PC-3 (cell line): ENCODE data around the gene IL12RB1. TPM values are rescaled to one million over a fixed set of nuclear protein-coding genes. Genes with fewer than 3 reads are reported as not detected.

Experiments used
- ATAC-seq: fragments of 200-7000 bp; cut with Tn5 transposase; 2 replicates; pipeline ENCODE4 v1.9.1; 2020; ENCODE audit warnings: mild to moderate bottlenecking, moderate library complexity
- BruUV-seq: library from RNA; stranded (reverse); fragments of 400-500 nt; replicated peaks from 2 replicates; lab custom pipeline; 2021; lab: Mats Ljungman, UMichigan
- CTCF ChIA-PET: fragments of 300-600 bp; sonication (Branson Sonifier 250); formaldehyde crosslinking; loops from one replicate; lab custom pipeline; 2022; ENCODE audit warnings: antibody characterized with exemption; lab: Charles Lee
- POLR2A ChIA-PET: fragments of 300-600 bp; sonication (Branson Sonifier 250); formaldehyde crosslinking; loops from one replicate; lab custom pipeline; 2022; ENCODE audit warnings: antibody characterized with exemption; ENCODE audit not compliant: unreplicated experiment; lab: Charles Lee
- DNase-seq: peaks from one replicate; pipeline ENCODE4 v3.0.0-alpha.2; 2015
- H2AFZ ChIP-seq: fragments of 300-600 bp; sonication (generic); 2 replicates; pipeline ENCODE4 v1.6.0; 2016; ENCODE audit warnings: antibody characterized with exemption, low read length
- H3F3A ChIP-seq: fragments of 300-600 bp; sonication (generic); one replicate; pipeline ENCODE4 v1.6.0; 2017; ENCODE audit warnings: antibody characterized with exemption, low read length, control low read depth, mild to moderate bottlenecking; ENCODE audit not compliant: unreplicated experiment
- H3K27ac ChIP-seq: fragments of 300-600 bp; sonication (generic); 2 replicates; pipeline ENCODE4 v1.5.1; 2016; ENCODE audit warnings: mild to moderate bottlenecking, low read length
- H3K27me3 ChIP-seq: fragments of 300-600 bp; sonication (generic); 2 replicates; pipeline ENCODE4 v1.6.1; 2016; ENCODE audit warnings: low read length, mixed read lengths
- H3K36me3 ChIP-seq: fragments of 300-600 bp; sonication (generic); 2 replicates; pipeline ENCODE4 v1.6.1; 2016; ENCODE audit warnings: low read depth, mixed run types, low read length, mixed read lengths
- H3K4me1 ChIP-seq: fragments of 300-600 bp; sonication (generic); 2 replicates; pipeline ENCODE4 v1.5.1; 2016; ENCODE audit warnings: low read length; ENCODE audit not compliant: insufficient read depth
- H3K4me2 ChIP-seq: fragments of 300-600 bp; sonication (generic); 2 replicates; pipeline ENCODE4 v1.6.0; 2016; ENCODE audit warnings: low read length
- H3K4me3 ChIP-seq: fragments of 300-600 bp; sonication (generic); 2 replicates; pipeline ENCODE4 v1.5.1; 2016; ENCODE audit warnings: mild to moderate bottlenecking, low read length, mixed read lengths
- H3K79me2 ChIP-seq: fragments of 300-600 bp; sonication (generic); 2 replicates; pipeline ENCODE4 v1.6.1; 2017; ENCODE audit warnings: low read length, mixed read lengths
- H3K9ac ChIP-seq: fragments of 300-600 bp; sonication (generic); 2 replicates; pipeline ENCODE4 v1.6.0; 2016; ENCODE audit warnings: mild to moderate bottlenecking, low read length
- H3K9me2 ChIP-seq: fragments of 300-600 bp; sonication (generic); replicated peaks from 2 replicates; pipeline ENCODE4 v1.6.1; 2016; ENCODE audit warnings: mixed run types, low read length, mixed read lengths
- H3K9me3 ChIP-seq: fragments of 300-600 bp; sonication (generic); 2 replicates; pipeline ENCODE4 v1.6.1; 2016; ENCODE audit warnings: low read length, mixed read lengths
- H4K20me1 ChIP-seq: fragments of 300-600 bp; sonication (generic); 2 replicates; pipeline ENCODE4 v1.6.1; 2016; ENCODE audit warnings: low read length, mixed read lengths
- EZH2 ChIP-seq: fragments of 300-600 bp; sonication (generic); IDR thresholded peaks from one replicate; pipeline ENCODE4 v1.6.1; 2017; ENCODE audit warnings: antibody characterized with exemption, mild to moderate bottlenecking, low read length; ENCODE audit not compliant: unreplicated experiment
- EZH2phosphoT487 ChIP-seq: fragments of 300-600 bp; sonication (generic); IDR thresholded peaks from 2 replicates; pipeline ENCODE4 v1.6.1; 2018; ENCODE audit warnings: mild to moderate bottlenecking, antibody characterized with exemption, low read length, borderline replicate concordance
- intact Hi-C: fragments of 100-400 bp; cut with micrococcal nuclease; formaldehyde crosslinking; loops from 2 replicates; pipeline ENCODE4 v1.9.0; 2023
- total RNA-seq: library from RNA; depleted of rRNA; stranded (reverse); fragments of >200 nt; gene quantifications from 2 replicates; pipeline ENCODE4 v1.2.3, GENCODE V29; 2014
- TF ChIP-seq, protein P1 (sequence below): fragments of 300-600 bp; sonication (generic); conservative IDR thresholded peaks from 2 replicates; pipeline ENCODE4 v1.5.1; 2017; ENCODE audit warnings: antibody characterized with exemption, low read depth, mild to moderate bottlenecking, low read length

Gene IL12RB1
- total RNA-seq, 1 experiment from 2014 or later, result not detected

- CTCF ChIA-PET, result no interaction called here
Observed at GRCh38 chr19:18074192-18074591, 12.5 kb downstream of the IL12RB1 start.

GRCh38 chr19:18073197-18073596 lies 13.5 kb downstream of the IL12RB1 start:
- Histone ChIP-seq H4K20me1 (no peaks in the 10 kb centered on the region), H3K4me1 (no peaks in the 10 kb centered on the region), H3K79me2 (no peaks in the 10 kb centered on the region), H3K9me3 (no peaks in the 10 kb centered on the region), H3K4me3 (no peak overlapping the region), H3K4me2 (no peak overlapping the region), H3K9ac (no peak overlapping the region), H3K27ac (no peak overlapping the region), H3K27me3 (no peaks in the 10 kb centered on the region), H2AFZ (no peak overlapping the region), H3F3A (no peaks in the 10 kb centered on the region), H3K36me3 (no peaks in the 10 kb centered on the region), H3K9me2 (no peaks in the 10 kb centered on the region)
- no TSS peak for BruUV-seq
- no peak for DNase-seq
- intact Hi-C loops, result no loop called here
- ChIA-PET POLR2A (no interaction called here), CTCF (no interaction called here)
- ATAC-seq, result no peak
- TF ChIP-seq EZH2phosphoT487 (no peak), EZH2 (no peak)
- TF ChIP-seq, protein P1, sequence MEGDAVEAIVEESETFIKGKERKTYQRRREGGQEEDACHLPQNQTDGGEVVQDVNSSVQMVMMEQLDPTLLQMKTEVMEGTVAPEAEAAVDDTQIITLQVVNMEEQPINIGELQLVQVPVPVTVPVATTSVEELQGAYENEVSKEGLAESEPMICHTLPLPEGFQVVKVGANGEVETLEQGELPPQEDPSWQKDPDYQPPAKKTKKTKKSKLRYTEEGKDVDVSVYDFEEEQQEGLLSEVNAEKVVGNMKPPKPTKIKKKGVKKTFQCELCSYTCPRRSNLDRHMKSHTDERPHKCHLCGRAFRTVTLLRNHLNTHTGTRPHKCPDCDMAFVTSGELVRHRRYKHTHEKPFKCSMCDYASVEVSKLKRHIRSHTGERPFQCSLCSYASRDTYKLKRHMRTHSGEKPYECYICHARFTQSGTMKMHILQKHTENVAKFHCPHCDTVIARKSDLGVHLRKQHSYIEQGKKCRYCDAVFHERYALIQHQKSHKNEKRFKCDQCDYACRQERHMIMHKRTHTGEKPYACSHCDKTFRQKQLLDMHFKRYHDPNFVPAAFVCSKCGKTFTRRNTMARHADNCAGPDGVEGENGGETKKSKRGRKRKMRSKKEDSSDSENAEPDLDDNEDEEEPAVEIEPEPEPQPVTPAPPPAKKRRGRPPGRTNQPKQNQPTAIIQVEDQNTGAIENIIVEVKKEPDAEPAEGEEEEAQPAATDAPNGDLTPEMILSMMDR, result no peak

More at GRCh38 chr19:18074192-18074591, 12.5 kb downstream of the IL12RB1 start:
- Histone ChIP-seq H3K79me2 (no peaks in the 10 kb centered on the region), H3K4me1 (no peaks in the 10 kb centered on the region), H3K27ac (no peak overlapping the region), H3K9me2 (no peaks in the 10 kb centered on the region), H3K9ac (no peak overlapping the region), H3K27me3 (no peaks in the 10 kb centered on the region), H3K36me3 (no peaks in the 10 kb centered on the region), H3K9me3 (no peaks in the 10 kb centered on the region), H4K20me1 (no peaks in the 10 kb centered on the region), H3K4me3 (no peak overlapping the region), H2AFZ (no peak overlapping the region), H3F3A (no peaks in the 10 kb centered on the region), H3K4me2 (no peak overlapping the region)
- TF ChIP-seq, protein P1, result 0 out of 2 replicates have a peak, but pooled peaks have one; percentile 33
- no peak for TF ChIP-seq EZH2phosphoT487
- TF ChIP-seq EZH2, result no peak
- BruUV-seq, result no TSS peak
- no peak for DNase-seq
- no peak for ATAC-seq
- intact Hi-C loops, result no loop called here
- POLR2A ChIA-PET, result interaction anchor here (0.7 kb wide), 1 partner anchor 93 kb away, joined by 6 read pairs; no protein-coding TSS in a partner anchor

GRCh38 chr19:18072335-18072734 lies 14.4 kb downstream of the IL12RB1 start:
- Histone ChIP-seq H3K27ac (no peak overlapping the region), H2AFZ (no peak overlapping the region), H3F3A (no peaks in the 10 kb centered on the region), H3K36me3 (no peaks in the 10 kb centered on the region), H3K4me3 (no peak overlapping the region), H3K4me1 (no peaks in the 10 kb centered on the region), H3K27me3 (no peaks in the 10 kb centered on the region), H3K9me3 (no peaks in the 10 kb centered on the region), H3K9ac (no peak overlapping the region), H3K9me2 (no peaks in the 10 kb centered on the region), H3K79me2 (no peaks in the 10 kb centered on the region), H4K20me1 (no peaks in the 10 kb centered on the region), H3K4me2 (no peak overlapping the region)
- intact Hi-C loops, result no loop called here
- no TSS peak for BruUV-seq
- TF ChIP-seq, protein P1, result no peak
- TF ChIP-seq EZH2phosphoT487 (no peak), EZH2 (no peak)
- ChIA-PET CTCF (no interaction called here), POLR2A (no interaction called here)
- ATAC-seq (no peak), DNase-seq (no peak)
